ENCODE data around the gene TCN2. TPM values are rescaled to one million over a fixed set of nuclear protein-coding genes. Genes with fewer than 3 reads are reported as not detected.

The TCN2 gene
- total RNA-seq, 2 experiments from 2014 or later = 0.19 TPM; not detected in 1

GRCh38 chr22:30635273-30636225, 28.6 kb downstream of the TCN2 start, which contains the start of gene SLC35E4:
Gene SLC35E4, plus strand, starts transcription at chr22:30635781. Its CDS starts 670 bp downstream, at chr22:30636451.
- CTCF ChIA-PET = interaction anchor here (0.7 to 4.3 kb wide), 20 partner anchors 8 to 334 kb away, joined by 3 to 90 read pairs (median 6); partner anchors contain the start of genes DUSP18, MORC2, OSBP2 and TCN2
- POLR2A ChIA-PET = interaction anchor here (0.7 to 2.9 kb wide), 6 partner anchors 8 to 120 kb away, joined by 6 to 20 read pairs (median 16); partner anchors contain the start of gene TCN2

- ChIA-PET CTCF (interaction anchor here (0.9 to 4.3 kb wide), 6 partner anchors 8 to 285 kb away, joined by 3 to 90 read pairs (median 12); no protein-coding TSS in a partner anchor), POLR2A (interaction anchor here (1.6 to 2.9 kb wide), 4 partner anchors 7 to 109 kb away, joined by 15 to 20 read pairs (median 17); no protein-coding TSS in a partner anchor)
Observed at GRCh38 chr22:30636226-30637077, 29.5 kb downstream of the TCN2 start.

- ChIA-PET POLR2A (no interaction called here), CTCF (interaction anchor here (0.7 to 1.2 kb wide), 2 partner anchors 12 to 102 kb away, joined by 3 to 5 read pairs; no protein-coding TSS in a partner anchor)
Observed at GRCh38 chr22:30637701-30638114, 30.7 kb downstream of the TCN2 start.

- POLR2A ChIA-PET = no interaction called here
- CTCF ChIA-PET = no interaction called here
Observed at GRCh38 chr22:30640361-30640760, 33.4 kb downstream of the TCN2 start.

- ChIA-PET CTCF (no interaction called here), POLR2A (interaction anchor here (0.7 kb wide), 1 partner anchor 353 kb away, joined by 7 read pairs; no protein-coding TSS in a partner anchor)
Observed at GRCh38 chr22:30640839-30641430, 34.0 kb downstream of the TCN2 start.

GRCh38 chr22:30643055-30643875, 36.3 kb downstream of the TCN2 start:
- ChIA-PET CTCF (interaction anchor here (0.7 to 3.0 kb wide), 8 partner anchors 7 to 112 kb away, joined by 3 to 21 read pairs (median 5); partner anchors contain the start of gene SLC35E4), POLR2A (interaction anchor here (0.6 to 2.2 kb wide), 4 partner anchors 8 to 51 kb away, joined by 3 to 16 read pairs (median 4); partner anchors contain the start of genes OSBP2 and SLC35E4)

- CTCF ChIA-PET = interaction anchor here (3.0 kb wide), 1 partner anchor 96 kb away, joined by 13 read pairs; no protein-coding TSS in a partner anchor
- POLR2A ChIA-PET = no interaction called here
Observed at GRCh38 chr22:30646518-30647160, 39.7 kb downstream of the TCN2 start.

- ChIA-PET POLR2A (no interaction called here), CTCF (interaction anchor here (0.7 kb wide), 1 partner anchor 13 kb away, joined by 3 read pairs; no protein-coding TSS in a partner anchor)
Observed at GRCh38 chr22:30647536-30647935, 40.6 kb downstream of the TCN2 start.

GRCh38 chr22:30648825-30649224, 41.9 kb downstream of the TCN2 start:
- ChIA-PET POLR2A (interaction anchor here (0.6 to 1.7 kb wide), 2 partner anchors 13 to 94 kb away, joined by 6 to 15 read pairs; partner anchors contain the start of gene SLC35E4), CTCF (interaction anchor here (1.3 to 3.1 kb wide), 6 partner anchors 11 to 107 kb away, joined by 3 to 21 read pairs (median 5); partner anchors contain the start of gene SLC35E4)

GRCh38 chr22:30649430-30650007, 42.5 kb downstream of the TCN2 start:
- CTCF ChIA-PET = interaction anchor here (0.9 to 3.1 kb wide), 11 partner anchors 10 to 106 kb away, joined by 3 to 21 read pairs (median 4); partner anchors contain the start of gene SLC35E4
- POLR2A ChIA-PET = interaction anchor here (0.6 to 1.7 kb wide), 4 partner anchors 14 to 244 kb away, joined by 3 to 15 read pairs (median 6); partner anchors contain the start of gene SLC35E4

- CTCF ChIA-PET = interaction anchor here (0.5 to 3.1 kb wide), 9 partner anchors 9 to 105 kb away, joined by 3 to 21 read pairs (median 4); partner anchors contain the start of gene SLC35E4
- POLR2A ChIA-PET = no interaction called here
Observed at GRCh38 chr22:30650508-30651116, 43.6 kb downstream of the TCN2 start.

GRCh38 chr22:30652852-30653251, 45.9 kb downstream of the TCN2 start:
- CTCF ChIA-PET = interaction anchor here (1.0 kb wide), 1 partner anchor 102 kb away, joined by 4 read pairs; no protein-coding TSS in a partner anchor

GRCh38 chr22:30654361-30654760, 47.4 kb downstream of the TCN2 start:
- POLR2A ChIA-PET = no interaction called here
- CTCF ChIA-PET = no interaction called here

More at GRCh38 chr22:30652852-30653251, 45.9 kb downstream of the TCN2 start:
- POLR2A ChIA-PET = no interaction called here

- CTCF ChIA-PET = interaction anchor here (1.5 kb wide), 1 partner anchor 21 kb away, joined by 6 read pairs; no protein-coding TSS in a partner anchor
Observed at GRCh38 chr22:30655532-30655931, 48.6 kb downstream of the TCN2 start.

GRCh38 chr22:30662040-30662439, 55.1 kb downstream of the TCN2 start:
- CTCF ChIA-PET = no interaction called here
- POLR2A ChIA-PET = no interaction called here

More at GRCh38 chr22:30655532-30655931, 48.6 kb downstream of the TCN2 start:
- POLR2A ChIA-PET = interaction anchor here (0.6 to 0.7 kb wide), 2 partner anchors 12 to 440 kb away, joined by 3 to 4 read pairs; partner anchors contain the start of gene DUSP18

GRCh38 chr22:30664798-30665197, 57.8 kb downstream of the TCN2 start:
- ChIA-PET CTCF (no interaction called here), POLR2A (no interaction called here)

All from activated CD8-positive, alpha-beta memory T cell treated with anti-CD3 and anti-CD28 coated beads for 36 hours (primary cell).